GM12872 (cell line): ENCODE data around the gene KCNIP4.

Experiments
- TF ChIP-seq, protein P1 (sequence below): IDR thresholded peaks from 3 replicates; pipeline ENCODE4 v1.5.1; 2011; ENCODE audit warnings: low read depth, mild to moderate bottlenecking, low read length, moderate library complexity; ENCODE audit not compliant: insufficient read depth

The KCNIP4 gene

GRCh38 chr4:21979196-21979595 is 30.6 kb upstream of the KCNIP4 start:
- TF ChIP-seq, protein P1, sequence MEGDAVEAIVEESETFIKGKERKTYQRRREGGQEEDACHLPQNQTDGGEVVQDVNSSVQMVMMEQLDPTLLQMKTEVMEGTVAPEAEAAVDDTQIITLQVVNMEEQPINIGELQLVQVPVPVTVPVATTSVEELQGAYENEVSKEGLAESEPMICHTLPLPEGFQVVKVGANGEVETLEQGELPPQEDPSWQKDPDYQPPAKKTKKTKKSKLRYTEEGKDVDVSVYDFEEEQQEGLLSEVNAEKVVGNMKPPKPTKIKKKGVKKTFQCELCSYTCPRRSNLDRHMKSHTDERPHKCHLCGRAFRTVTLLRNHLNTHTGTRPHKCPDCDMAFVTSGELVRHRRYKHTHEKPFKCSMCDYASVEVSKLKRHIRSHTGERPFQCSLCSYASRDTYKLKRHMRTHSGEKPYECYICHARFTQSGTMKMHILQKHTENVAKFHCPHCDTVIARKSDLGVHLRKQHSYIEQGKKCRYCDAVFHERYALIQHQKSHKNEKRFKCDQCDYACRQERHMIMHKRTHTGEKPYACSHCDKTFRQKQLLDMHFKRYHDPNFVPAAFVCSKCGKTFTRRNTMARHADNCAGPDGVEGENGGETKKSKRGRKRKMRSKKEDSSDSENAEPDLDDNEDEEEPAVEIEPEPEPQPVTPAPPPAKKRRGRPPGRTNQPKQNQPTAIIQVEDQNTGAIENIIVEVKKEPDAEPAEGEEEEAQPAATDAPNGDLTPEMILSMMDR: no peak

DNA sequence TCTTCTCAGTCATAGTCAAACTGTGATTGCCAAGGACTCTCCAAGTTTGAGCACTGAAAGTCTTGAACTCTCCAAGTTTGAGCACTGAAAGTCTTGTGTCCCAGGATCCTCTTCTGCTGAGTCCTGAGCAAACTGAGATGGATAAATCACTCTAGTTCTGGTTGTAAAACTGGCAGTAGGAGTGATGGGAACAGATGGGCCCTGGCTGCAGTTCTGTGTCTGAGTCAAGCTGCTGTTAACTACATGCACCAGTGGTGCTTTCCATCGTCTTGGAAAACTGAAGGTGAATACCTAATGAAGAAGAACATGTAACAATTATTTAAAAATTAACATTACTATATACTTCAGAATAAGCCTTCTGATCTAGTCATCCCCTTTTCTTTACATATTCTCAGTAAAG is 27.6 kb upstream of the KCNIP4 start:
- TF ChIP-seq, protein P1: no peak

DNA sequence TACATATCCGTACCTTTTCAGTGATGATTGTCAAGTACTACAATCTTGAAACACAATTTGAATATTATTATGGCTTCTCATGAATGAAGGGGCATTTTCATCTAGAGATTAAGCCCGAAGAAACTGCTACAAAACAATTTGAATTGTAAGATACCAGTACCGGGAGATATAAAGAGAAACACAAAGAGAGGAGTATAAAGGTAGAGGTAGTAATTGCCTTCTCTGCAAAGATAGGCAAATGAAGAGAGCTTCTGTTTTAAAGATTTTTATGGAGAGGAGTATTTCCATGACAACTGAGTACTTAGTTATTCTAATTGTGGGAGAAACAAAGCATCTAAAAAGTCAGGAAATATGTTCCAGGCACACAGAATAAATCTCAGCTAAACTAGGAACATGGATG is 25.3 kb upstream of the KCNIP4 start:
- TF ChIP-seq, protein P1: no peak

DNA sequence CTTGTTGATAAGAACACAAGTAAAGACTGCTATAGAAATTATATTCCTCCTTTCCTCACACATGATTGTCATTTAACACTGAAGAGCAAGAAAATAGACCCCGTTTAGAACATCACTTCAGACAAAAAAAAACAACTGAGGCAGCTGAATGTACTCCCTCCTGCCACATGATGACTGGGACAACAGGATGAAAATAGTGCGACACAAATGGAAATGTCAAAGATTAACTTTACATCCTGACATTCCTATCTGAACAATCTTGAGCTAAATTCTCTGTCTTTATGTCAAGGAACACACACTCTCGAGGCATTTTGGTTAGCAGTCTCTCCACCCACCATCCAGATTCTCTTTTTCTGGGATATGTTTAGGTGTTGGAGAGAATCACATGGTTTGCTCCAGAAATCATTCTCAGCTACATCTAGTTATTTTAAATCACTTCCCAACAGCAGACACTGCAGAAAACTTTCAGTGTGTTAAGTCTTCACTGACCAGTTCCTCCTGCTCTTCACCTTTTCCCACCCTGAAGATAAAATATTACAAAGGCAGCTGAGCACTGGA is 16.3 kb upstream of the KCNIP4 start:
- TF ChIP-seq, protein P1: no peak

DNA sequence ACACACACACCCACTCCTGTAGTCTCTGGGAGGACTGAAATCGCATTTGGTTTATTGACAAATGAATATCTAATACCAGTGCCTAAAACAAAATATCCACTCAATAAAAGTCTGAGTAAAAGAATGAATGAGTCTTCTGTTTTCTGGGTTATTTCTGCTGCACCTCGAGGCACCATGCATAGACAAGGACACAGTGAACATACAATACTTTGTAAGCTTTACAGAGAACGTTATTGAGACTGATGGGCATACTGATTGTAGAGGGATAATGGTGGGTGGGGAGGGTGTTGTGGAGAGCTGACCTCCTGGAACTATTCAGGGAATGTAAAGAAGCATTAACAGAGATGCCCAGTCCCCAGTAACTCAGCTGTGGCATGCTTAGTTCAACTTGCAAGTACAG is 14.1 kb upstream of the KCNIP4 start:
- TF ChIP-seq, protein P1: no peak

- TF ChIP-seq, protein P1: no peak
Observed at GRCh38 chr4:21960793-21961192, 12.2 kb upstream of the KCNIP4 start.

- TF ChIP-seq, protein P1: no peak
Observed at GRCh38 chr4:21954916-21955315, 6.3 kb upstream of the KCNIP4 start.
